ENCODE data around the gene PBX1. TPM values are rescaled to one million over a fixed set of nuclear protein-coding genes. Genes with fewer than 3 reads are reported as not detected.

The PBX1 gene
- total and polyA plus RNA-seq, 10 of the 15 experiments (the other 5 are each of a cell fraction or from before 2014, with no cell fraction given): 0.05 to 0.28 (median 0.11) TPM; not detected in 5

DNA sequence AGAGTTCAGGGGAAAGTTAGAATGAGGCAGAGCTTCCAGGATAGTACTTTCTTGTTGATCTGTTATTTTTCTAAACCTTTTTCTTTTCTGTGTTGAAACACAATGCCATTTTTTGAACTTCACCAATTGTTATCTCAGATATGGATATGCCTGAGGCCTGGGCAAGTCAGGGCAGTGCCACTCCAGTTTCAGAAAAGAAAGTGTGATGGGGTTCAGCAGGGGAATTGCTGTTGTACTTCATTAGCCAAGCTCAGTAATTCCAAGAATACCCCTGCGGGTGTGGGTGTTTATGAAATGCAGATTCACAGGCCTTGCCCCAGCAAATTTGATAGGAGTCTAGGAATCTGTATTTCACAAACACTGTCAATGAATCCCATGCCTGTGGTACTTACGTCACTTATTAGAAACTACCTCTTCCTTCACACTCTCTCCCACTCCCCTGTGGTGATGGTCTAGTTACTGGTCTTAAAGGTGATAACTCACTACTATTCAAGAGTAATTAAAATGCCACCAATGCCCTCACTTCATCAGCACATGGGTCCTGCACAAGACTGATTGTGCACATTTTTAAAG lies 142.3 kb downstream of the PBX1 start (continued):
- no peak for TF ChIP-seq RELB (IDR thresholded peaks at IDR 0.05; ENCODE audit: low read depth)
- TF ChIP-seq CBX3 (IDR thresholded peaks at IDR 0.05; ENCODE audit: borderline replicate concordance, low read depth): no peak

DNA sequence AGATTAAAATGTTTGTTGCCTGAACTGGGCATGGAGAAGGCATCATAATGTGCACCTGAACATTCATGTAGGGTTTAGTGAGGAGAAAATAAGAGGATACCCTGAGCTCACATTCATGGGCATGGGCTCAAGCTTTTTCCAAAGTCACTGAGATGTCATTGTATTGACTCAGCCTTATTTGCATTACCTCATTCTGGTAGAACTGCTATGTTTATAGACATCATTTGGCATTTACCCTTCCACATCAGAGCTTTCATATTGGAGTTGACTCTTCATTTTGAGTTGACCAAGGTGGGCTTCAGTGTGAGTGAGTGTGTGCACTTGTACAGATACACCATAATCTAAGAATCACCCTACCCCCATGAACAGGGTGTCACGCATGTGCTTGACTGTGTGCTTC lies 143.2 kb downstream of the PBX1 start:
- SMC1A ChIA-PET (ENCODE audit: uncharacterized antibody, unreplicated experiment): no interaction called here
- no peak overlapping the region for H3K4me3 ChIP-seq
- H3K9me3 ChIP-seq (replicated peaks; ENCODE audit: control insufficient read depth, insufficient read depth, low read length): no peaks in the 10 kb centered on the region
- H2AFZ ChIP-seq (ENCODE audit: control insufficient read depth, low read depth, low read length): no peak overlapping the region
- DNase-seq (ENCODE audit: low read depth, low spot score) (no peak), FAIRE-seq (no peak), ATAC-seq (no peak)
- H3K36me3 ChIP-seq (ENCODE audit: control insufficient read depth in 2 of 2, insufficient read depth in 2 of 2, low read length in 1 of 2): no peaks in the 10 kb centered on the region
- 19% methylated on average over 1 of the region's 1 CpG for WGBS (ENCODE audit: insufficient coverage, insufficient replicate concordance, low lambda C conversion rate, missing lambda C conversion rate)
- POLR2A ChIA-PET: no interaction called here
- in situ Hi-C loops (cut with MboI) (no loop called here), intact Hi-C loops (cut with micrococcal nuclease; ENCODE audit: unreplicated experiment) (no loop called here)
- TF ChIP-seq POU2F2 (IDR thresholded peaks at IDR 0.05; ENCODE audit: borderline replicate concordance, low read depth, low read length) (no peak), EZH2 (IDR thresholded peaks at IDR 0.05; ENCODE audit: borderline replicate concordance, control insufficient read depth, low read depth, low read length) (no peak), MTA2 (IDR thresholded peaks at IDR 0.05; ENCODE audit: low read depth) (no peak), SMAD1 (IDR thresholded peaks at IDR 0.05; ENCODE audit: low read depth, partially characterized antibody) (no peak), NBN (IDR thresholded peaks at IDR 0.05) (no peak), HCFC1 (IDR thresholded peaks at IDR 0.05; ENCODE audit: low read length) (no peak), BCL3 (IDR thresholded peaks at IDR 0.05; ENCODE audit: borderline replicate concordance, insufficient read depth, low read depth, low read length, poor library complexity, severe bottlenecking) (no peak), SUPT20H (IDR thresholded peaks at IDR 0.05; ENCODE audit: borderline replicate concordance, control insufficient read depth, low read depth, low read length) (no peak), CHD1 (IDR thresholded peaks at IDR 0.05; ENCODE audit: low read depth, low read length) (no peak), BACH1 (IDR thresholded peaks at IDR 0.05; ENCODE audit: borderline replicate concordance) (no peak), POLR2AphosphoS5 (IDR thresholded peaks at IDR 0.05; ENCODE audit: low read length) (no peak), FOS (IDR thresholded peaks at IDR 0.05; ENCODE audit: borderline replicate concordance, extremely low read depth, insufficient read length) (no peak), CREM (IDR thresholded peaks at IDR 0.05; ENCODE audit: low read depth) (no peak), SRF (IDR thresholded peaks at IDR 0.05; ENCODE audit: low read depth in 2 of 2, low read length in 2 of 2) (no peak), RELA (IDR thresholded peaks at IDR 0.05; ENCODE audit: borderline replicate concordance, partially characterized antibody) (no peak), SIX5 (IDR thresholded peaks at IDR 0.05; ENCODE audit: low read depth, low read length, severe bottlenecking) (no peak), RAD21 (IDR thresholded peaks at IDR 0.05; ENCODE audit: insufficient read depth, low read depth, low read length) (no peak), SP1 (IDR thresholded peaks at IDR 0.05; ENCODE audit: low read depth, low read length) (no peak), DPF2 (IDR thresholded peaks at IDR 0.05) (no peak), IKZF2 (IDR thresholded peaks at IDR 0.05) (no peak)
- no peaks in the 10 kb centered on the region for H3K27me3 ChIP-seq (replicated peaks in 1 of 2; ENCODE audit: control insufficient read depth in 2 of 2, insufficient read depth in 2 of 2, low read length in 1 of 2)
- H4K20me1 ChIP-seq (ENCODE audit: control insufficient read depth, insufficient read depth): no peaks in the 10 kb centered on the region
- H3K4me2 ChIP-seq (ENCODE audit: control insufficient read depth, insufficient read depth): no peak overlapping the region
- no TSS peak for BruUV-seq (replicated peaks)
- H3K9ac ChIP-seq (ENCODE audit: control insufficient read depth, insufficient read depth, low read length): no peak overlapping the region
- no peaks in the 10 kb centered on the region for H3K4me1 ChIP-seq (ENCODE audit: control insufficient read depth, insufficient read depth, low read length)
- H3K27ac ChIP-seq (ENCODE audit: control insufficient read depth, insufficient read depth): no peak overlapping the region
- RAD21 ChIA-PET (ENCODE audit: unreplicated experiment): no interaction called here
- no peaks in the 10 kb centered on the region for H3K79me2 ChIP-seq (ENCODE audit: control insufficient read depth, insufficient read depth, low read length)
- CTCF ChIA-PET: no interaction called here
